Trophoblast cell (in vitro differentiated cells and primary cell): ENCODE measurements around the gene NPDC1.

Experiments used
- DNase-seq, 2 donors: peaks; one replicate each; pipeline ENCODE4 v3.0.0-alpha.2; 2016
- H2AFZ ChIP-seq: 2 replicates; pipeline ENCODE4 v1.6.1; 2013; ENCODE audit warnings: low read length, moderate library complexity, mild to moderate bottlenecking; ENCODE audit not compliant: insufficient read depth, poor library complexity
- H2AK5ac ChIP-seq: 2 replicates; pipeline ENCODE4 v1.6.1; 2013; ENCODE audit warnings: mild to moderate bottlenecking, low read length
- H2BK120ac ChIP-seq: 2 replicates; pipeline ENCODE4 v1.6.1; 2013; ENCODE audit warnings: low read length, mild to moderate bottlenecking, moderate library complexity; ENCODE audit not compliant: insufficient read depth, poor library complexity
- H2BK12ac ChIP-seq: 2 replicates; pipeline ENCODE4 v1.6.1; 2013; ENCODE audit warnings: mild to moderate bottlenecking, low read length, moderate library complexity
- H2BK5ac ChIP-seq: 2 replicates; pipeline ENCODE4 v1.6.1; 2013; ENCODE audit warnings: low read length, low read depth, moderate library complexity, mild to moderate bottlenecking; ENCODE audit not compliant: poor library complexity
- H3K14ac ChIP-seq: 2 replicates; pipeline ENCODE4 v1.6.1; 2013; ENCODE audit warnings: mild to moderate bottlenecking, low read length
- H3K18ac ChIP-seq: 2 replicates; pipeline ENCODE4 v1.6.1; 2013; ENCODE audit warnings: mild to moderate bottlenecking, low read length
- H3K23ac ChIP-seq: 2 replicates; pipeline ENCODE4 v1.6.1; 2013; ENCODE audit warnings: low read length
- H3K27ac ChIP-seq: 2 replicates; pipeline ENCODE4 v1.5.1; 2013; ENCODE audit warnings: low read depth, mild to moderate bottlenecking, inconsistent platforms, low read length, moderate library complexity
- H3K27me3 ChIP-seq: 2 replicates; pipeline ENCODE4 v1.6.1; 2013; ENCODE audit warnings: inconsistent platforms, mild to moderate bottlenecking, low read length, moderate library complexity; ENCODE audit not compliant: insufficient read depth
- H3K36me3 ChIP-seq, 2 experiments: 1 replicate in 1 of 2; 2 replicates in 1 of 2; pipeline ENCODE4 v1.6.1; 2013; ENCODE audit warnings: low read length in 2 of 2, mild to moderate bottlenecking in 2 of 2, moderate library complexity in 1 of 2; ENCODE audit not compliant: insufficient read depth in 2 of 2, control insufficient read depth in 1 of 2
- H3K4ac ChIP-seq: 2 replicates; pipeline ENCODE4 v1.6.1; 2013; ENCODE audit warnings: low read depth, mild to moderate bottlenecking, low read length, moderate library complexity
- H3K4me1 ChIP-seq, 2 experiments: 1 replicate in 1 of 2; 2 replicates in 1 of 2; pipeline ENCODE4 v1.6.1; 2013; ENCODE audit warnings: low read length in 2 of 2, mild to moderate bottlenecking in 2 of 2, moderate library complexity in 1 of 2; ENCODE audit not compliant: insufficient read depth in 2 of 2, control insufficient read depth in 1 of 2
- H3K4me2 ChIP-seq: 2 replicates; pipeline ENCODE4 v1.6.1; 2013; ENCODE audit warnings: inconsistent platforms, mild to moderate bottlenecking, low read length, moderate library complexity
- H3K4me3 ChIP-seq: 2 replicates; pipeline ENCODE4 v1.5.1; 2013; ENCODE audit warnings: mild to moderate bottlenecking, low read depth, low read length, inconsistent platforms
- H3K79me1 ChIP-seq: one replicate; pipeline ENCODE4 v1.6.1; 2013; ENCODE audit warnings: low read length
- H3K79me2 ChIP-seq: 2 replicates; pipeline ENCODE4 v1.6.1; 2013; ENCODE audit warnings: low read length, mild to moderate bottlenecking; ENCODE audit not compliant: control insufficient read depth, insufficient read depth, poor library complexity
- H3K9ac ChIP-seq: 2 replicates; pipeline ENCODE4 v1.6.1; 2013; ENCODE audit warnings: mild to moderate bottlenecking, low read length
- H3K9me3 ChIP-seq: 2 replicates; pipeline ENCODE4 v1.6.1; 2013; ENCODE audit warnings: low read depth, mild to moderate bottlenecking, control low read depth, inconsistent platforms, low read length; ENCODE audit not compliant: insufficient read depth
- H4K12ac ChIP-seq: 2 replicates; pipeline ENCODE4 v1.6.1; 2013; ENCODE audit warnings: low read depth, mild to moderate bottlenecking, low read length, moderate library complexity
- H4K8ac ChIP-seq: 2 replicates; pipeline ENCODE4 v1.6.1; 2013; ENCODE audit warnings: low read depth, mild to moderate bottlenecking, low read length, moderate library complexity
- H4K91ac ChIP-seq: one replicate; pipeline ENCODE4 v1.6.1; 2013; ENCODE audit warnings: low read depth, mild to moderate bottlenecking, low read length, moderate library complexity
- WGBS: extraction: QIAGEN DNeasy Blood & Tissue Kit; methylation state at CpG from one replicate; pipeline ENCODE4 v1.1.7; 2013; ENCODE audit warnings: missing lambda C conversion rate; ENCODE audit not compliant: insufficient read length, insufficient coverage; ENCODE audit errors: extremely low coverage; 5-methylcytosine and 5-hydroxymethylcytosine counted together

The NPDC1 gene

DNA sequence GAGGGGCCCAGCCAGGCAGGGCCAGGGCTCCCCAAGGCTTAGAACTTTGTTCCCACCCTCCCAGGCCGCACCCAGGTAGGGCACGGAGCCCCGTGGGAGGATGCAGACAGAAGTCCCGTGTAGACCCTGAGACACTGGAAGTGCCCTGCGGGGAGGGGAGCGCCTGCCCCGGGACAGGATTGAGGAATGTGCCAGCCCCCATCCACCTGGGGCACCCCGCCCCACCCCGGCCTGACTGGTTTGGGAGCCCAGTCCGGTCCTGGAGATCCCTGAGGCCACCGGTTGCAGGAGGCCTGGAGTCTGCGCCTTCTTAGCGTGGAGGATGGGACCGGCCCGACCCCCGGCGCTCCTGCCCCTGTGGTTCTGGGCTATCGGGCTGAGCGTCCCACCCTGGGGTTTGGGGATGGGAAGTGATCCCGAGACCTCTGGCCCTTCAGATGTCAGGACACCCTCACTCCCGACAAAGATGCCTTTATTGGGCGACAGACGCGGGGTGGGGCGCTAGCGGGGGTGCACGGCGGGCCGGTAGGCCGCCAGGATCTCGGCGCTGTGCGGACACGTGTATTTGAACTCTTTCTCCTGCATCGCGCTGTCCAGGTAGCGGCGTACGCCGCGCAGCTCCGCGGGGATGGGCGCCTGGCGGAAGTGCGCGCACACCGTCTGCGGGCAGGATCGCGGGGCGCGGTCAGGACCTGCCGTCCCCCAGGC, 51.6 kb downstream of the NPDC1 start:
- peak; percentile 34 to 43 for DNase-seq
- Histone ChIP-seq H4K8ac (peak overlapping the region; percentile 54), H3K27me3 (no peaks in the 10 kb centered on the region), H3K36me3 (peaks cover 15 to 21% of the 10 kb centered on the region in 2 experiments), H2BK5ac (peak overlapping the region; percentile 14), H4K12ac (peak overlapping the region; percentile 21), H2AK5ac (no peak overlapping the region), H3K4me2 (peak overlapping the region; percentile 13), H3K18ac (peak overlapping the region; percentile 13), H2AFZ (no peak overlapping the region), H3K9ac (no peak overlapping the region), H3K9me3 (peaks cover 3% of the 10 kb centered on the region), H3K27ac (peak overlapping the region; percentile 36), H3K79me1 (peaks cover 42% of the 10 kb centered on the region), H3K14ac (peak overlapping the region; percentile 6), H3K23ac (no peak overlapping the region), H2BK12ac (no peak overlapping the region), H4K91ac (peak overlapping the region; percentile 77), H3K4me1 (peaks cover 40 to 54% of the 10 kb centered on the region in 2 experiments), H2BK120ac (peak overlapping the region; percentile 35), H3K79me2 (peaks cover 15% of the 10 kb centered on the region), H3K4ac (no peak overlapping the region), H3K4me3 (no peak overlapping the region)
- WGBS = no CpG with 5 or more reads among the region's 54 CpGs

- Histone ChIP-seq H3K4me1 (peaks cover 38 to 48% of the 10 kb centered on the region in 2 experiments), H4K12ac (peak overlapping the region; percentile 54), H3K9ac (peak overlapping the region; percentile 78), H2BK120ac (peak overlapping the region; percentile 50), H3K27ac (peak overlapping the region; percentile 75), H3K23ac (no peak overlapping the region), H4K91ac (peak overlapping the region; percentile 77), H2AK5ac (peak overlapping the region; percentile 1), H3K27me3 (no peaks in the 10 kb centered on the region), H2BK12ac (no peak overlapping the region), H3K79me2 (peaks cover 15% of the 10 kb centered on the region), H3K36me3 (peaks cover 15 to 21% of the 10 kb centered on the region in 2 experiments), H4K8ac (peak overlapping the region; percentile 12), H3K4me3 (peak overlapping the region; percentile 83), H3K14ac (peak overlapping the region; percentile 86), H3K9me3 (peaks cover 3% of the 10 kb centered on the region), H3K79me1 (peaks cover 32% of the 10 kb centered on the region), H2BK5ac (peak overlapping the region; percentile 67), H3K4ac (peak overlapping the region; percentile 8), H2AFZ (no peak overlapping the region), H3K18ac (peak overlapping the region; percentile 83), H3K4me2 (peak overlapping the region; percentile 97)
- WGBS = no CpG with 5 or more reads among the region's 18 CpGs
- DNase-seq = no peak
Measured at GRCh38 chr9:136992819-136993369, 53.1 kb downstream of the NPDC1 start.

- H4K8ac ChIP-seq = peak within 1 kb of the TSS; percentile 61
- peak within 1 kb of the TSS; percentile 86 for H3K14ac ChIP-seq
- peak within 1 kb of the TSS; percentile 83 for H3K4me3 ChIP-seq
- H2AFZ ChIP-seq = peak within 1 kb of the TSS; percentile 59
- no peak within 1 kb of the TSS for H3K23ac ChIP-seq
- peak within 1 kb of the TSS; percentile 1 for H2AK5ac ChIP-seq
- peak within 1 kb of the TSS; percentile 67 for H2BK5ac ChIP-seq
- H4K12ac ChIP-seq = peak within 1 kb of the TSS; percentile 54
- peak within 1 kb of the TSS; percentile 78 for H3K9ac ChIP-seq
- peaks cover 33 to 41% of the 10 kb centered on the region in 2 experiments for H3K4me1 ChIP-seq
- H2BK120ac ChIP-seq = peak within 1 kb of the TSS; percentile 50
- peak within 1 kb of the TSS; percentile 75 for H3K27ac ChIP-seq
- DNase-seq = peak; percentile 85 to 91
- no peaks in the 10 kb centered on the region for H3K27me3 ChIP-seq
- WGBS = no CpG with 5 or more reads among the region's 92 CpGs
- peaks cover 28% of the 10 kb centered on the region for H3K79me1 ChIP-seq
- H2BK12ac ChIP-seq = no peak within 1 kb of the TSS
- peaks cover 3% of the 10 kb centered on the region for H3K9me3 ChIP-seq
- H3K4ac ChIP-seq = peak within 1 kb of the TSS; percentile 8
- peak within 1 kb of the TSS; percentile 97 for H3K4me2 ChIP-seq
- H3K18ac ChIP-seq = peak within 1 kb of the TSS; percentile 83
- H3K79me2 ChIP-seq = peaks cover 11% of the 10 kb centered on the region
- H3K36me3 ChIP-seq = peaks cover 15 to 21% of the 10 kb centered on the region in 2 experiments
- peak within 1 kb of the TSS; percentile 77 for H4K91ac ChIP-seq
Measured at GRCh38 chr9:136991993-136992818, 53.8 kb downstream of the NPDC1 start, which contains the start of gene PAXX. TSS of gene PAXX (plus strand) at chr9:136992422. CDS start at chr9:136992444, 22 bp downstream.

- H2AFZ ChIP-seq = no peak overlapping the region
- no peak overlapping the region for H4K91ac ChIP-seq
- no peak overlapping the region for H3K27ac ChIP-seq
- H2BK5ac ChIP-seq = no peak overlapping the region
- peaks cover 17 to 24% of the 10 kb centered on the region in 2 experiments for H3K4me1 ChIP-seq
- H3K36me3 ChIP-seq = peaks cover 15 to 19% of the 10 kb centered on the region in 2 experiments
- H2BK12ac ChIP-seq = no peak overlapping the region
- H2BK120ac ChIP-seq = no peak overlapping the region
- H3K9ac ChIP-seq = no peak overlapping the region
- no peak overlapping the region for H2AK5ac ChIP-seq
- H4K8ac ChIP-seq = no peak overlapping the region
- H3K4me2 ChIP-seq = no peak overlapping the region
- no peak overlapping the region for H3K23ac ChIP-seq
- H3K4ac ChIP-seq = no peak overlapping the region
- peaks cover 17% of the 10 kb centered on the region for H3K79me1 ChIP-seq
- no peak overlapping the region for H3K14ac ChIP-seq
- no peak overlapping the region for H4K12ac ChIP-seq
- peaks cover 5% of the 10 kb centered on the region for H3K9me3 ChIP-seq
- WGBS = no CpG with 5 or more reads among the region's 10 CpGs
- no peak overlapping the region for H3K18ac ChIP-seq
- peaks cover 7% of the 10 kb centered on the region for H3K79me2 ChIP-seq
- peaks cover 7% of the 10 kb centered on the region for H3K27me3 ChIP-seq
- no peak overlapping the region for H3K4me3 ChIP-seq
- DNase-seq = no peak
Measured at GRCh38 chr9:136990242-136990911, 55.6 kb downstream of the NPDC1 start.
